Hindlimb muscle (tissue), 1 donor: ENCODE data around the gene ZBTB12. TPM values are rescaled to one million over a fixed set of nuclear protein-coding genes. Genes with fewer than 3 reads are reported as not detected.
A peak's percentile ranks its signal among the peaks of the same experiment; 100 is the strongest.
"Not testable (repeated sequence)": the region's sequence is repeated elsewhere in the genome, so short reads cannot be mapped to it uniquely, and the experiment has no call there.

Experiments
- DNase-seq: peaks from one replicate; pipeline ENCODE4 v3.0.0-alpha.2; 2013
- polyA plus RNA-seq: library from polyadenylated mRNA; unstranded; fragments of 120-200 nt; gene quantifications from one replicate; pipeline ENCODE4 v1.2.1, GENCODE V29; 2013; ENCODE audit not compliant: insufficient read length

The ZBTB12 gene
- polyA plus RNA-seq, 1 donor, result 10.9 TPM

DNA sequence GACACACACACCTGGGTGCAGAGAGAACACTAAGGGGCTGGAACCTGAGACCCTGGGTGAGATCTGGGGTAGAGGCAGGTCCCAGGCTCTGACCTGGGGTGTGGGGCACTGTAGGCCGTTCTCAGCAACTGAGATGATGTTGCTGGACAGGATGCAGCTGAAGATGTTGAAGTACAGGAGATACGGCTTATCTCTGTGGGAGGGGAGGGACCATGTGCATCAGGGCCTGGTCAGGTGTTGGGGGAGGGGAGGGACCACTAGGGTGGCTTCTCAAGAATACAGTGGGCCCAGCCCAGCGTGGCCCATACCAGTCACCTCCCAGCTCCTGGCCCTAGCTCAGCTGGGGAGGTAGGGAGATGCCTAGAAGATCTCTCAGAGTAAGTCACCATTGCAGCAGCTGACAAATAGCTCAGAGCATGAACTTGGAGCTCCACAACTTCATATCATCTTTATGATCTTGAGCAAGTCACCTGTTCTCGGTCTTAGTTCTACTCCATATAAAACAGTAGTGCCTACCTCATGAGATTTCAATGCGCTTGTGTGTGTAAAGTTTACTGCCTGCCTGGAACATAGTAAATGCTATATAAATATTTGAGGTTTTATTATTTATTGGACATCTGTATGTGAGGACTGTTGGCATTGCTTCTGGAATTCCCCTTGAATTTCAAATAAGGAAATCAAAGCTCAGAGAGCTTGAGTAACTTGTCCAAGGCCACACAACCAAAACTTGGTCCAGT is 26.9 kb downstream of the ZBTB12 start:
- DNase-seq, result no peak

DNA sequence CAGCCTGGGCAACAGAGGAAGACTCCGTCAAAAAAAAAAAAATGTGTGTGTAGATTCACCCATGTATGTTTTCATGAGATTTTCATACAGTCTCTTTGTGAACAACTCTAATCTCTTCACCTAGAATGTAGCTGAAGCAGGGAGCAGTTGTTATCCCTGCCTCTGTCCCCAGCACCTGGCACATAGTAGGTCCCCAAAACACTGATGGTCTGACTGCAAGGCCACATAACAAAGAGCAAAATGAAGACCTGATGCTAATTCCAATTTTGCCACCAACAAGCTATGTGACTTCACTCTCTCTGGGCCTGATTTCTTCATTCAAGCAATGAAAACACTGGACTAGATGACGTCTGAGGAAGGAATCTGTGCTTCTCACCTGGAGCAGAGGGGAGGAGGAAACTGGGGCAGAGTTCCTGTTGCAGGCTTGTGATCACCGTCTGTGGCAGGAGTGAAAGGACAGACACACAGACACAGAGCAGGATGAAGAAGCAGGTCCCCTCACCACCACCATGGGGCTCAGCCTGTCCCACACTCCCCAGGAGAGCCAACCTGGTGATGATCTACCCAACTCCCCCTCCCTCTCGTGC is 27.7 kb downstream of the ZBTB12 start:
- no peak for DNase-seq

DNA sequence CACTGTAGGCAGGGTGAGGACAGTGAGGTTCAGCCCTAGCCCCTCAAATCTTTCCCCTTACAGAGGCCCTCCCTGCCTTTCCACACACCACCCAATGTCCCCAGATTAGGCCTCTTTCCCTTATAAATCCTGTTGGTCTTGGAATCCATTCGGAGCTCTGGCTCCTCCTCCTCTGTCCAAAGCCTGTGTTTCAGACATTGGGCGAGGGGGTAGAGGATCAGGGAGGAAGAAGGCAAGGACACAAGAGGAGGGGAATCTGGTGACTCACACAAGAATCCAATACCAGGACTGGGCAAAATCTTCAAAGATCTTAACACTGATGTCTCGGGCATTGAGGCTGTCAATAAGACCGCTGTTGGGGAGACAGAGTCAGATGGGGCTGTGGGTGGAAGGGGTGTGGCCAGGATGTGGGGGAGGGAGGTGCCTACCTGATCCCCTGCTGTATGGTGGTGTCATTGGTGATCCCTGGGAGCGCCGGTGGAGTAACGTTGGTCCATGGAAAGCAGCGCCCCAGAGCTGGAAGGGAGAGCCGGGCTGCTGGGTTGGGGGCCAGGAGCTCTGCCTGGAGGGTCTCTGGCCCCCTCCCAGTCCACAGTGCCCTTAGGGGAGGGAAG is 30.7 kb downstream of the ZBTB12 start:
- DNase-seq, result no peak

- DNase-seq, result no peak
These were observed 31.4 kb downstream of the ZBTB12 start for GRCh38 chr6:31870385-31870921.

DNA sequence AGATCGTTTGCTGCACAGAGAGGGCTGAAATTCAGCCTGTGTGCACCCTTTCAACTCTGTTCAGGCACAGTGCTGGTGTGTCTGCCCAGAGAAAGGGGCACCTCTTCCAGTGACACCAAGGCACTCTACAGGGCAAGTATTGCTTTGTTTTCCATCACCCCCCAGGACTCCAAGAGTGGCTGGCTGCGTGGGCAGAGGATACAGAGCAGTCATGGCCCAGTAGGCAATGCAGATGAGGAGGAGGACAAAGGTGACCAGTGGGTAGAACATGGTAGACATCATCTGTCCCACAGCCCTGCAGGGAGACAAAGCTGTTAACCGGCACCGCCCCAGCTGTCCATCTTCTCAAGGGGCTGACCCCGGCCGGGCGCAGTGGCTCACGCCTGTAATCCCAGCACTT is 32.5 kb downstream of the ZBTB12 start:
- DNase-seq, result no peak

DNA sequence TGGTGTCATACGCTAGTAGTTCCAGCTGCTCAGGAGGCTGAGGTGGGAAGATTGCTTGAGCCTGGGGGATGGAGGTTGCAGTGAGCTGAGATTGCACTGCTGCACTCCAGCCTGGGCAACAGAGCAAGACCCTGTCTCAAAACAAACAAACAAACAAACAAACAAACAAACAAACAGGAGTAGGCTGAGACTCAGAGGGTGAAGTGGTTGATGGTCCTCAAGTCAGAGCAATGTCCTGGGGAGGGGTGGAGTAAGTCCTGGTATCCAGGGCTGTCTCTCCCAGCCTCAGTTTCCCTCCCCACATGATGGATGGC is 33.3 kb downstream of the ZBTB12 start:
- not testable (repeated sequence) for DNase-seq

DNA sequence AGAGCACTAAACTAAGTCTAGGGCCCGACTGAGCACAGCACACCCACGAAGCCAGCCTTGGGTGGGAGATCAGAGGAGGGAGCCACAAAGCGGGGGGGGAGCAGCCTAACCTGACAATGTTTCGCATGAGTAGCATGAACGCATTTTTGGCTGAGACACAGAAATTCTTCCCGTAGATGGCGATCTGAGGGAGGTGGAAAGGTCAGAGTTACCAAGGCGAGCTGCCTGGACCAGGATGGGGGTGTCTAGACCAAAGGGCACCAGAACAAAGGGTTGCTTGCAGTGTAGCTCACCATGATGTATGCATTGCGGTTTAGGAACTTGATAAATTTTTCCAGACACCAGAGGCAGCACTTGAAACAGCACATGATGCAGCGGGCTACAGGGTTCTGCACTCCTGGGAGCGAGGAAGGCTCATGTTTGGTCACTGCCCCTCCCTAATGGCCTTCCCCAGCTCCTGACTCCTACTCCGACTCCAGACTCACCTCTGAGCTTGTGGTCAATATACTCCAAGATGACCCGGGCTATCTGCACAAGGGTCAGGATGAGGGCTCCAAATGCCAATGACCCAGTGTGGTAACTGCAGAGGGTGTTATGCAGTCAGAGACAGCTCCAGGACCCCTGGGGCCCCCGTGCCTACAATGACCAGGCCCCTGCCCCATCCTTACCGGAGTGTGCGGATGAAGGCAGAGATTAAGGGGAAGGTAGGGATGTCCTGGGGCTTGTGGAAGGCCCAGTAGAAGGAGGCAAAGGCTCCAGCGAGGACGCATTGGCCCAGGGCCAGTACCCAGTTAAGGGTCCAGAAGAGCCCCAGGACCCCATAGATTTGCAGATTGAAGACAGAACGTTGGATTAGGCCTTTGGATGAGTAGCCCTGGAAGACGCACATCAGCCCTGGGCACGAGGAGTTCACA is 36.4 kb downstream of the ZBTB12 start:
- no peak for DNase-seq

GRCh38 chr6:31864818-31865204 is 37.1 kb downstream of the ZBTB12 start:
- no peak for DNase-seq

DNA sequence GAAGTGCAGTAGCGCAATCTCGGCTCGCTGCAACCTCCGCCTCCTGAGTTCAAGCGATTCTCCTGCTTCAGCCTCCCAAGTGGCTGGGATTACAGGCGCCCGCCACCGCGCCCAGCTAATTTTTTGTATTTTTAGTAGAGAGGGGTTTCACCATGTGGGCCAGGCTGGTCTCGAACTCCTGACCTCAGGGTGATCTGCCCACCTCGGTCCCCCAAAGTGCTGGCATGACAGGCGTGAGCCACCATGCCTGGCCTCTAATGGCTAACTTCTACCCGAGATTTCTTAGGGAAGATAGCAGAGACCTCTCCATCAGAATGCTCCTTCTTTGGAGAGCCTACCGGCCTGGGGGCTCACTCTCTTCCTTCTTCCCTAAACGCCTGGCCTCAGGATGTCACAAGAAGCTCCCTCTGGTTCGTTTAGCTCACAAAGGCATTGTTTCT is 37.7 kb downstream of the ZBTB12 start:
- DNase-seq, result not testable (repeated sequence)

GRCh38 chr6:31862344-31863235 is 39.3 kb downstream of the ZBTB12 start, which contains the start of gene NEU1:
TSS of gene NEU1 (minus strand) at chr6:31862821. CDS start at chr6:31862776, 45 bp downstream.
- DNase-seq, result peak; percentile 100

DNA sequence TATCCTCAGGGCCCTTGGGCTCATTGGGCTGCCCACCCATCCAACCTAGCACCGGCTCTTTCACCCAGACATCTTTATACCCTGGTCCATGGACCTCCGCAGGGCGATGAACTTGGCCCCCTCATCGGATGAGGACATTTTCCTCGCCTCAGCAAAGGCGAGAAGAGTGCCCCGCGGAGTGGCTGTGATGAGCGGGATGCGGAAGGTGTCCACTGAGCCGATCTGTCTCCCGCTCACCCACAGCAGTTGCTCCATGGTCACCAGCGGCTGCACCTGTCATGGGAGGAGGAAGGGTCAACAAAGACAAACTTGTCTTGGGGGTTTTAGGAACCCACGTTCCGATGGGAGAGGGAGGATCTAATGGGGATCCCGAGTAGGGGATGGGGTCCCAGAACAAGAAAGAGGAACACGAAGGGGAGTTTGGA is 40.0 kb downstream of the ZBTB12 start:
- DNase-seq, result no peak

GRCh38 chr6:31861150-31861549 is 40.7 kb downstream of the ZBTB12 start:
- no peak for DNase-seq

DNA sequence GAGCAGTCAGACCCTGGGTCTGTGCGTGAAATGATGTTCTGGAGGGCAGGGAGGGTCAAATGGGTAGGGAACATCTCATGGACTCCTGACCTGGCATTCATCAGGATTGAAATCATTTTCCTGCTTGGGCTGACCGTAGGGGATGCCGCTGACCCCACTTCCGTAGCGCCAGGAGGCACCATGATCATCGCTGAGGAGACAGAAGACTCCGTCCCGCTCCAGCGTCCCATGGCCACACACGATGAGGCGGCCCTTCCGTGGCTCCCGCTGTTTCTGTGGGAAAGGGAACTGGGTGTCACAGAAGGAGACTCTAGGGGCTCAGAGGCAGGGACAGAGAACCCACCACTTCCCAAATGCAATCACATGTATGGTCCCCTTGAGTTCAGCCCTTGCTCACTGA is 41.5 kb downstream of the ZBTB12 start:
- DNase-seq, result no peak

GRCh38 chr6:31859923-31860322 is 42.0 kb downstream of the ZBTB12 start:
- no peak for DNase-seq

GRCh38 chr6:31858707-31859106 is 43.2 kb downstream of the ZBTB12 start:
- DNase-seq, result no peak

DNA sequence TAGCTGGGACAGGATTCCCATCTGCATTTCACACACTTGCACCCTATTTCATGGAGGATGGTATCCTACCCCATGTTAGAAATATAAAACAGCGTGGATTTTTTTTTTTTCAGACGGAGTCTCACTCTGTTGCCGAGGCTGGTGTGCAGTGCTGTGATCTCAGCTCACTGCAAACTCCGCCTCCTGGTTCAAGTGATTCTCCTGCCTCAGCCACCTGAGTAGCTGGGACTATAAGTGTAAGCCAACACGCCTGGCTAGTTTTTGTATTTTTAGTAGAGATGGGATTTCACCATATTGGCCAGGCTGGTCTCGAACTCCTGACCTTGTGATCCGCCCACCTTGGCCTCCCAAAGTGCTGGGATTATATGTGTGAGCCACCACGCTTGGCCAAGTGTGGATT is 44.1 kb downstream of the ZBTB12 start:
- DNase-seq, result not testable (repeated sequence)

DNA sequence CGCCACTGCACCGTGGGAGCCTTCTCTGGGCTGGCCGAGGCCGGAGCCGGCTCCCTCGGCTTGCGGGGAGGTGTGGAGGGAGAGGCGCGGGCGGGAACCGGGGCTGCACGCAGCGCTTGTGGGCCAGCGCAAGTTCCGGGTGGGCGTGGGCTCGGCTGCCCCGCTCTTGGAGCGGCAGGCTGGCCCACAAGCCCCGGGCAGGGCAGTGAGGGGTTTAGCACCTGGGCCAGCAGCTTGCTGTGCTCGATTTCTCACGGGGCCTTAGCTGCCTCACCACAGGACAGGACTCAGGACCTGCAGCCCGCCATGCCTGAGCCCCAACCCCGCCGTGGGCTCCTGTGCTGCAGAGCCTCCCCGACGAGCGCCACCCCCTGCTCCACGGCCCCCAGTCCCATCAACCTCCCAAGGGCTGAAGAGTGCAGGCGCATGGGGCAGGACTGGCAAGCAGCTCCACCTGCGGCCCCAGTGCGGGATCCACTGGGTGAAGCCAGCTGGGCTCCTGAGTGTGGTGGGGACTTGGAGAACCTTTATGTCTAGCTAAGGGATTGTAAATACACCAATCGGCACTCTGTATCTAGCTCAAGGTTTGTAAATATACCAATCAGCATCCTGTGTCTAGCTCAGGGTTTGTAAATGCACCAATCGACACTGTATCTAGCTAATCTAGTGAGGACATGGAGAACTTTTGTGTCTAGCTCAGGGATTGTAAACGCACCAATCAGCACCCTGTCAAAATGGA is 49.7 kb downstream of the ZBTB12 start:
- DNase-seq, result not testable (repeated sequence)

DNA sequence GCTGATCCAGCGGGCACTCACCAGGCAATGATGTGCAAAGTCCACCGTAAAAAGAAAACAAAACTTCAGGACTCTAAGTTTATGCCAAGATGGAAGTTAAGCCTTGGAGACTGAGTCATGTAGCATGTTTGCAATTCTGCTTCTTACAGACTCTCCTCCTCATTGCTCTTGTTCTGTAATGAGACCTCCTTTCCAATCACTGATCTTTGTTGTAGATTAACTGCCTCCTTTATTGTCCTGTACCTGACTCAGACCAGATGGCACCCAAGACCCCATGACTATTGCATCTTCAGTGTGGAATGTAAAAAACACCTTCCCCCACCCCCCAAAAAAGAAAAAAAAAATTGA is 50.4 kb downstream of the ZBTB12 start:
- no peak for DNase-seq

DNA sequence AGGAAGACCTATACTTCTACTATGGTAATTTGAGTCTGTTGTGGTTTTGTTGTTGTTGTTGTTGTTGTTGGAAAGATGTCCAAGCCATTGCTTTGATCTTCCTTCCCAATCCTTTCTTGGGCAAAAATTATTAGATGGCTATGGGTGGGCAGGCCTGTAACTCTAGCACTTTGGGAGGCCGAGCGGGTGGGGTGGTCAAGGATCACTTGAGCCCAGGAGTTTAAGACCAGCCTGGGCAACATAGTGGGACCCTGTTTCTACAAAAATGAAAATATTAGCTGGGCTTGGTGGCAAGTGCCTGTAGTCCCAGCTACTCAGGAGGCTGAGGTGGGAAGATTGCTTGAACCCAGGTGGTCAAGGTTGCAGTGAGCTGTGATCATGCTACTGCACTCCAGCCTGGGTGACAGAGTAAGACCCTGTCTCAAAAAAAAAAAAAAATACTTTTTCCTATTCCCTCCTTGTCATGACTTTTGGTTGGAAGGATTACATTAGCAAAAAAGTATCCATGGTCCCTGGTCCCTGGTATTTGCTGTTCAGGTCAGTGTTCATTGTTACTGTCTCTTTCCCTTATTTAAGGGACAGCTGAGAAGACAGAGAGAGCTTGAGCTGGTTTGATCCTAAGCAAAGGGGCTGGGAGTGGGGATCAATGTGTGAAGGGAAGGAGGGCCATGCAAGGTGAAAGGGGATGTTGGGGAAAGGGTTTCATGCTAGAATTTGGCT is 51.0 kb downstream of the ZBTB12 start:
- no peak for DNase-seq
